HepG2 (cell line): ENCODE measurements around the gene TTC6. TPM values are rescaled to one million over a fixed set of nuclear protein-coding genes. Genes with fewer than 3 reads are reported as not detected.
A peak's percentile ranks its signal among the peaks of the same experiment; 100 is the strongest.

Experiments used
- ARID2 ChIP-seq: sonication (generic); formaldehyde crosslinking; IDR thresholded peaks from 2 replicates; pipeline ENCODE4 v1.8.1; 2022; ENCODE audit warnings: mild to moderate bottlenecking, missing genetic modification reagents, borderline replicate concordance
- CBX2 ChIP-seq, 2 experiments: fragments of 200-600 bp in 1 of 2; sonication (generic); formaldehyde crosslinking in 1 of 2; IDR thresholded peaks; 2 replicates each; pipeline versions ENCODE4 v1.7.0 to v1.8.1; 2018 to 2022; ENCODE audit warnings: low read depth in 2 of 2, low read length in 1 of 2, mild to moderate bottlenecking in 1 of 2, missing genetic modification reagents in 1 of 2
- CHD2 ChIP-seq: IDR thresholded peaks from 2 replicates; pipeline ENCODE4 v1.6.1; 2011; ENCODE audit warnings: low read depth, low read length, improper control_type of control experiment
- CHD4 ChIP-seq: fragments of 200-600 bp; sonication (generic); IDR thresholded peaks from 2 replicates; pipeline ENCODE4 v1.7.0; 2017; ENCODE audit warnings: mild to moderate bottlenecking, low read length, borderline replicate concordance
- HOMEZ ChIP-seq: IDR thresholded peaks from 2 replicates; pipeline ENCODE4 v1.6.1; 2016; ENCODE audit warnings: low read depth
- IKZF1 ChIP-seq: fragments of 450-650 bp; IDR thresholded peaks from 2 replicates; pipeline ENCODE4 v1.7.1; 2016
- MAFG ChIP-seq: sonication (generic); formaldehyde crosslinking; IDR thresholded peaks from 2 replicates; pipeline ENCODE4 v1.5.1; 2020; ENCODE audit warnings: mild to moderate bottlenecking, missing genetic modification reagents
- MTA3 ChIP-seq: sonication (generic); formaldehyde crosslinking; IDR thresholded peaks from 2 replicates; pipeline ENCODE4 v1.4.0; 2020; ENCODE audit warnings: missing genetic modification reagents
- SP5 ChIP-seq: IDR thresholded peaks from 2 replicates; pipeline ENCODE4 v1.6.1; 2016; ENCODE audit warnings: low read depth, borderline replicate concordance
- U2AF2 ChIP-seq: fragments of 200-400 bp; formaldehyde crosslinking; IDR thresholded peaks from 2 replicates; pipeline ENCODE4 v1.6.1; 2017; ENCODE audit warnings: low read depth, mild to moderate bottlenecking, low read length
- ZNF776 ChIP-seq: sonication (generic); formaldehyde crosslinking; IDR thresholded peaks from 2 replicates; pipeline ENCODE4 v1.4.0; 2020; ENCODE audit warnings: mild to moderate bottlenecking, missing genetic modification reagents
- ZNF782 ChIP-seq: sonication (generic); formaldehyde crosslinking; IDR thresholded peaks from 2 replicates; pipeline ENCODE4 v1.4.0; 2020; ENCODE audit warnings: missing genetic modification reagents, mild to moderate bottlenecking, borderline replicate concordance
- ZSCAN9 ChIP-seq: IDR thresholded peaks from 2 replicates; pipeline ENCODE4 v1.6.1; 2016; ENCODE audit warnings: borderline replicate concordance
- polyA plus RNA-seq, 8 experiments: library from polyadenylated mRNA; depleted of rRNA in 3 of 8; stranded (reverse) in 7 of 8; unstranded in 1 of 8; fragments of >200 nt; fragmentation: Illumina TruSeq in 4 of 8; extraction: Trizol in 4 of 8; gene quantifications; 2 replicates each; pipeline versions ENCODE4 v1.2.1 to v1.2.3, GENCODE V29; 2011 to 2016; ENCODE audit warnings: low read depth in 4 of 8, missing spikeins in 1 of 8, mixed read lengths in 1 of 8; ENCODE audit not compliant: insufficient read depth in 1 of 8
- total RNA-seq, 5 experiments: library from RNA; depleted of rRNA; stranded (reverse); fragments of >200 nt; fragmentation: Illumina TruSeq; extraction: Trizol; gene quantifications; 2 replicates each; pipeline ENCODE4 v1.2.3, GENCODE V29; 2016; ENCODE audit warnings: low read depth in 1 of 5
- TF ChIP-seq, protein P1 (sequence below): sonication (generic); formaldehyde crosslinking; IDR thresholded peaks from 2 replicates; pipeline ENCODE4 v1.4.0; 2020; ENCODE audit warnings: missing genetic modification reagents, borderline replicate concordance
- TF ChIP-seq, protein P2 (sequence below): sonication (generic); formaldehyde crosslinking; IDR thresholded peaks from 2 replicates; pipeline ENCODE4 v1.4.0; 2020; ENCODE audit warnings: low read depth, missing genetic modification reagents
- TF ChIP-seq, protein P3 (sequence below): sonication (generic); formaldehyde crosslinking; IDR thresholded peaks from 2 replicates; pipeline ENCODE4 v1.8.0; 2022; ENCODE audit warnings: missing genetic modification reagents, mild to moderate bottlenecking, borderline replicate concordance
- TF ChIP-seq, protein P4 (sequence below): sonication (generic); formaldehyde crosslinking; IDR thresholded peaks from 2 replicates; pipeline ENCODE4 v1.5.0; 2020; ENCODE audit warnings: missing genetic modification reagents

TTC6 gene
- total and polyA plus RNA-seq, 2 of the 13 experiments (the other 11 are each of a cell fraction or from before 2014, with no cell fraction given), result 9.3 to 27.4 TPM

GRCh38 chr14:37588956-37589714 lies 6.3 kb upstream of the TTC6 start (continued):
- TF ChIP-seq HOMEZ (peak; percentile 84; the same call in 1 of the 2 replicates), U2AF2 (no peak), SP5 (CRISPR knock-in tag) (no peak), CHD4 (peak; percentile 85; the same call in 1 of the 2 replicates), ZSCAN9 (CRISPR knock-in tag) (no peak; the same call in 1 of the 2 replicates), CHD2 (no peak), MTA3 (CRISPR knock-in tag) (no peak), ZNF782 (no peak), ZNF776 (CRISPR knock-in tag) (no peak), IKZF1 (no peak), ARID2 (CRISPR knock-in tag) (peak; percentile 84; the same call in 1 of the 2 replicates), CBX2 (IDR thresholded peaks at IDR 0.05; ENCODE audit: low read depth, low read length) (no peak), CBX2 (CRISPR knock-in tag; IDR thresholded peaks at IDR 0.05; ENCODE audit: low read depth) (no peak; the same call in 1 of the 2 replicates), MAFG (CRISPR knock-in tag) (no peak)
- TF ChIP-seq, protein P1, sequence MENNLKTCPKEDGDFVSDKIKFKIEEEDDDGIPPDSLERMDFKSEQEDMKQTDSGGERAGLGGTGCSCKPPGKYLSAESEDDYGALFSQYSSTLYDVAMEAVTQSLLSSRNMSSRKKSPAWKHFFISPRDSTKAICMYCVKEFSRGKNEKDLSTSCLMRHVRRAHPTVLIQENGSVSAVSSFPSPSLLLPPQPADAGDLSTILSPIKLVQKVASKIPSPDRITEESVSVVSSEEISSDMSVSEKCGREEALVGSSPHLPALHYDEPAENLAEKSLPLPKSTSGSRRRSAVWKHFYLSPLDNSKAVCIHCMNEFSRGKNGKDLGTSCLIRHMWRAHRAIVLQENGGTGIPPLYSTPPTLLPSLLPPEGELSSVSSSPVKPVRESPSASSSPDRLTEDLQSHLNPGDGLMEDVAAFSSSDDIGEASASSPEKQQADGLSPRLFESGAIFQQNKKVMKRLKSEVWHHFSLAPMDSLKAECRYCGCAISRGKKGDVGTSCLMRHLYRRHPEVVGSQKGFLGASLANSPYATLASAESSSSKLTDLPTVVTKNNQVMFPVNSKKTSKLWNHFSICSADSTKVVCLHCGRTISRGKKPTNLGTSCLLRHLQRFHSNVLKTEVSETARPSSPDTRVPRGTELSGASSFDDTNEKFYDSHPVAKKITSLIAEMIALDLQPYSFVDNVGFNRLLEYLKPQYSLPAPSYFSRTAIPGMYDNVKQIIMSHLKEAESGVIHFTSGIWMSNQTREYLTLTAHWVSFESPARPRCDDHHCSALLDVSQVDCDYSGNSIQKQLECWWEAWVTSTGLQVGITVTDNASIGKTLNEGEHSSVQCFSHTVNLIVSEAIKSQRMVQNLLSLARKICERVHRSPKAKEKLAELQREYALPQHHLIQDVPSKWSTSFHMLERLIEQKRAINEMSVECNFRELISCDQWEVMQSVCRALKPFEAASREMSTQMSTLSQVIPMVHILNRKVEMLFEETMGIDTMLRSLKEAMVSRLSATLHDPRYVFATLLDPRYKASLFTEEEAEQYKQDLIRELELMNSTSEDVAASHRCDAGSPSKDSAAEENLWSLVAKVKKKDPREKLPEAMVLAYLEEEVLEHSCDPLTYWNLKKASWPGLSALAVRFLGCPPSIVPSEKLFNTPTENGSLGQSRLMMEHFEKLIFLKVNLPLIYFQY (CRISPR knock-in tag), result no peak
- TF ChIP-seq, protein P2, sequence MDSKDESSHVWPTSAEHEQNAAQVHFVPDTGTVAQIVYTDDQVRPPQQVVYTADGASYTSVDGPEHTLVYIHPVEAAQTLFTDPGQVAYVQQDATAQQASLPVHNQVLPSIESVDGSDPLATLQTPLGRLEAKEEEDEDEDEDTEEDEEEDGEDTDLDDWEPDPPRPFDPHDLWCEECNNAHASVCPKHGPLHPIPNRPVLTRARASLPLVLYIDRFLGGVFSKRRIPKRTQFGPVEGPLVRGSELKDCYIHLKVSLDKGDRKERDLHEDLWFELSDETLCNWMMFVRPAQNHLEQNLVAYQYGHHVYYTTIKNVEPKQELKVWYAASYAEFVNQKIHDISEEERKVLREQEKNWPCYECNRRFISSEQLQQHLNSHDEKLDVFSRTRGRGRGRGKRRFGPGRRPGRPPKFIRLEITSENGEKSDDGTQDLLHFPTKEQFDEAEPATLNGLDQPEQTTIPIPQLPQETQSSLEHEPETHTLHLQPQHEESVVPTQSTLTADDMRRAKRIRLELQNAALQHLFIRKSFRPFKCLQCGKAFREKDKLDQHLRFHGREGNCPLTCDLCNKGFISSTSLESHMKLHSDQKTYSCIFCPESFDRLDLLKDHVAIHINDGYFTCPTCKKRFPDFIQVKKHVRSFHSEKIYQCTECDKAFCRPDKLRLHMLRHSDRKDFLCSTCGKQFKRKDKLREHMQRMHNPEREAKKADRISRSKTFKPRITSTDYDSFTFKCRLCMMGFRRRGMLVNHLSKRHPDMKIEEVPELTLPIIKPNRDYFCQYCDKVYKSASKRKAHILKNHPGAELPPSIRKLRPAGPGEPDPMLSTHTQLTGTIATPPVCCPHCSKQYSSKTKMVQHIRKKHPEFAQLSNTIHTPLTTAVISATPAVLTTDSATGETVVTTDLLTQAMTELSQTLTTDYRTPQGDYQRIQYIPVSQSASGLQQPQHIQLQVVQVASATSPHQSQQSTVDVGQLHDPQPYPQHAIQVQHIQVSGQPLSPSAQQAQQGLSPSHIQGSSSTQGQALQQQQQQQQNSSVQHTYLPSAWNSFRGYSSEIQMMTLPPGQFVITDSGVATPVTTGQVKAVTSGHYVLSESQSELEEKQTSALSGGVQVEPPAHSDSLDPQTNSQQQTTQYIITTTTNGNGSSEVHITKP, result no peak
- TF ChIP-seq, protein P3, sequence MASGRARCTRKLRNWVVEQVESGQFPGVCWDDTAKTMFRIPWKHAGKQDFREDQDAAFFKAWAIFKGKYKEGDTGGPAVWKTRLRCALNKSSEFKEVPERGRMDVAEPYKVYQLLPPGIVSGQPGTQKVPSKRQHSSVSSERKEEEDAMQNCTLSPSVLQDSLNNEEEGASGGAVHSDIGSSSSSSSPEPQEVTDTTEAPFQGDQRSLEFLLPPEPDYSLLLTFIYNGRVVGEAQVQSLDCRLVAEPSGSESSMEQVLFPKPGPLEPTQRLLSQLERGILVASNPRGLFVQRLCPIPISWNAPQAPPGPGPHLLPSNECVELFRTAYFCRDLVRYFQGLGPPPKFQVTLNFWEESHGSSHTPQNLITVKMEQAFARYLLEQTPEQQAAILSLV (CRISPR knock-in tag), result no peak
- TF ChIP-seq, protein P4, sequence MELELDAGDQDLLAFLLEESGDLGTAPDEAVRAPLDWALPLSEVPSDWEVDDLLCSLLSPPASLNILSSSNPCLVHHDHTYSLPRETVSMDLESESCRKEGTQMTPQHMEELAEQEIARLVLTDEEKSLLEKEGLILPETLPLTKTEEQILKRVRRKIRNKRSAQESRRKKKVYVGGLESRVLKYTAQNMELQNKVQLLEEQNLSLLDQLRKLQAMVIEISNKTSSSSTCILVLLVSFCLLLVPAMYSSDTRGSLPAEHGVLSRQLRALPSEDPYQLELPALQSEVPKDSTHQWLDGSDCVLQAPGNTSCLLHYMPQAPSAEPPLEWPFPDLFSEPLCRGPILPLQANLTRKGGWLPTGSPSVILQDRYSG, result peak; percentile 75; the same call in 1 of the 2 replicates
